RPMI7951 (cell line): Measurements from ENCODE around the gene OR6N1. TPM values are rescaled to one million over a fixed set of nuclear protein-coding genes. Genes with fewer than 3 reads are reported as not detected.

ENCODE experiments used
- DNase-seq: peaks from one replicate; pipeline ENCODE4 v3.0.0-alpha.2; 2012; ENCODE audit warnings: low read depth
- total RNA-seq: library from RNA; depleted of rRNA; stranded (reverse); fragments of >200 nt; shearing (Covaris generic); gene quantifications from 2 replicates; pipeline ENCODE4 v1.2.3, GENCODE V29; 2014; rRNA removed

Gene OR6N1
- not detected in 2 replicates for total RNA-seq

DNA sequence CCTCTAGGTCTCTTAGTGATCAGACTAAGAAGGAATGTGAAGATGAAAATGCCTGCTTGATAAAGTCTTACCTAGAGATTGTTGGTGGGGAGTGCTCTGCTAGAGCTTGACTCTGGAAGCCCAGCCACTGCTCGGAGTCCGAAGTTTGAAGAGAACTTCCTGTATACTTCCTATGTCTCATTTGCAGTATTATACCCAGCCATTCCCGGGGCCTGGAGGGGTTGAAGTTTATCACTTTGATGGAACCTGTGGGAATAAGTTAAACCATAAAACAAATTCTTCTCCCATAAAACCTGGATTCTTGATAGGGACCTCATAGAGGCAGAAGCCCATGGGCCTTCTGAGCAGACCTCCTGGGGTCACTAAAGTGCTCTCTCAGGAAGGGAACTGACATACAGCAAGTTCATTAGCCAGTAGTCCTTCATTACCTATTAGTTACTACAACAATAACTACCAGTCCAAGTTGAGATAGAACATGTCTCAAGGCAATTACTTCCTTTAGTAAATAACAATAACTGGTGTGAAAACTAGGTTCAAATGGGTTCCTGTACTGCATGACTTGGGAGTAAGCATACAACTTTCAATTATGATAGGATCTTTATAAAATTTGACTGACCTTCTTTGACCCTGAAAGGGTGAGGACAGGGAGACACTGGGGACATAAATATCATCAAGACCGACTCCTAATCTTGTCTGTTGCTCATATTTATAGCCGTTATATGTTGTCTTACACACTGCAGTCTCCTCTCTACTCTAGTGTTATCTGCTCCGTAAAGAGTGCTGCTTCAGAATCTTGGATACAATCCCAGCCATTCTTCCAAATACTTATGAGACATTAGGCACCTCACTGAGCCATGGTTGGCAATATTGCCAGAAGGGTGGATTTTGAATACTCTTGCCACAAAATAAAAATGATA, at the start of gene OR6N1:
TSS of gene OR6N1 (minus strand) at position 246 of the 917 bp plus-strand sequence. CDS start 5,513 bp downstream, outside the sequence.
- no peak for DNase-seq

GRCh38 chr1:158821723-158822122, 49.7 kb upstream of the OR6N1 start:
- DNase-seq: no peak

DNA sequence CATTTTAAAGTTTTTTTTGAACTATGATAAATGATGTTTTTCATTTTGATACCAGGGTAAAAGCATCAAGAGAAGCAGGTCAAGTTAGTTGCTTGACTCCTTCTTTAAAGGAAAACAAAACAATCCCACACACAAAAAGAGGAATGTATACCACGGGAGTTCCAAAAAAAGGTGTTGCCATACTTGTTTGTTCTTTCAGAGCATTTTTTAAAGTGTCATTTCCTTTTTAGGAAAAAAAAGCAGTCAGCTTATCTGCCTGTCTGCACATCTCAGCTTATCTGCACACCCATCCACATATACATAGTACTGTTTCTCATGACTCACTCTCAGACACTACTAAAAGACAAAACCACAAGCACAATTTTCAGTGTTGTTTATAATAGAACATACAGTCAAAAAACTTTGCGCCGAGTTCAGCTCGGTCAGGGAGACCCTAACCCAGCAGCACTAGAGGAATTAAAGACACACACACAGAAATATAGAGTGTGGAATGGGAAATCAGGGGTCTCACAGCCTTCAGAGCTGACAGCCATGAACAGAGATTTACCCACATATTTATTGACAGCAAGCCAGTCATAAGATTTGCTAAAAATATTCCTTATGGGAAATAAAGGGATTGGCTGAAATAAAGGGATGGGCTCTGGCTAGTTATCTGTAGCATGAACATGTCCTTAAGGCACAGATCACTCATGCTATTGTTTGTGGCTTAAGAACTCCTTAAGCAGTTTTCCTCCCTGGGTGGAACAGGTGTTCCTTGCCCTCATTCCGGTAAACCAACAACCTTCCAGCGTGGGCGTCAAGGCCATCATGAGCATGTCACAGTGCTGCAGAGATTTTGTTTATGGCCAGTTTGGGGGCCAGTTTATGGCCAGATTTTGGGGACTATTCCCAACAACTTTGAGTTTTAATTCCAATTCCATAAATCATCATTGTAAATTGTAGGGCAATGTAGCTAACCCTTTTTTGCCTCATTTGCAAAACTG, 47.8 kb upstream of the OR6N1 start:
- peak; percentile 1 for DNase-seq

DNA sequence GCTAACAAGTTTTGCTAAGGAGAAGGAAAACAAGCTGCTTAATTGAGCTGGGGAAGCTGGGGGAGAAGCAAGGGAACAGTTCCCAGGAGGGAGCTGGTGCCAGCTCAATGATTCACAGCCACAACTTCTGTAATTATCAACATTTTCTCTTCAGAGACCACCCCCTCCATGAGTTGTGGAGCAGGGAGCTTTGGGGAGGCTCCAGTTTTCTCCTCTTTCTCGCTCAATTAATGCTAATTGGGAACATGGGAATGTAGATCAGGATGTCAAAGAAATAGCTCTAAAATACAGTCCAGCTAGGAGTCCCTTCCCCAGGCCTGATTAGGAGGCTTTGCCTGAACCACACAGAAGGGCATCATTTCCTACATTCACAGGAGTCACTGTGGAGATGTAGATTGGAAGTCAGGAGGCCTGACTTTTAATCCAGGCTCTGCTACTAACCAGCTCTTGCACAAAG, 47.0 kb upstream of the OR6N1 start:
- DNase-seq: no peak

- no peak for DNase-seq
Measured at GRCh38 chr1:158818560-158818959, 46.6 kb upstream of the OR6N1 start.

DNA sequence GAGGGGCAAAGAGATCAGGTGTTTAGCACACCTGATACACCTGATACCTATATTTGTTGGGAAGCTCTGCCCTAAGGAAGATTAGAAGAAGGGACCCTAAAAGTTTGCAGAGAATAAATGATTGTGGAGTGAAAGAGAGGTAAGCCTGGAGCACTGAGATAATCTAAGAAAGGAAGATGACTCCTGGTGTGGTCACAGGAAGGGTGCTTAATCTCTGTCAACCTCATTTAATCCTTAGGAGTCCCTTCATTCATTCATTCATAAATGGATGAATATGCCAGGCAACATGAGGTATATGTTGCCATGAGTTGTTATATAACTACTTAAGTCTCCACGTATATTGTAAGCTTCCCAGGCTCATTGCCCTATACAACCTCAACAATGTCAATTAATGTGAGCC, 43.0 kb upstream of the OR6N1 start:
- no peak for DNase-seq

DNA sequence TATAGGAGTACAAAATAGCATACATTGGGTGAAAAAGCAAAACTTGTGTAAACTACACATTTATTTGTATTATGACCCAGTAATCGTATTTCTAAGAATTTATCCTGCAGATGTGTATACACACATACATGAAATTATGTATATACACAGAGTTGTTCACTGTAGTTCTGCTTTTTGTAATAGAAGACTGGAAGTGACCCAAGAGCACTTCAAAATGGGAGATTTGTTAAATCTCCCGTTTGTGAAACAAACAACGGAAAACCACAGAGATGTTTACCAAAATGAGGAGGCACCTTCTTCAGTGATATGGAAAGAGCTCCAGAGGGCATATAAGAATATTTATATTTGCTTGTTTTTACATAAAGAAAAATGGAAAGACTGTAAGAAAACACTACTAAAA, 41.2 kb upstream of the OR6N1 start:
- DNase-seq: no peak

GRCh38 chr1:158812336-158812735, 40.3 kb upstream of the OR6N1 start:
- no peak for DNase-seq

- no peak for DNase-seq
Measured at GRCh38 chr1:158810311-158810710, 38.3 kb upstream of the OR6N1 start.

GRCh38 chr1:158809862-158810261, 37.9 kb upstream of the OR6N1 start:
- DNase-seq: no peak

- no peak for DNase-seq
Measured at GRCh38 chr1:158809256-158809655, 37.3 kb upstream of the OR6N1 start.

DNA sequence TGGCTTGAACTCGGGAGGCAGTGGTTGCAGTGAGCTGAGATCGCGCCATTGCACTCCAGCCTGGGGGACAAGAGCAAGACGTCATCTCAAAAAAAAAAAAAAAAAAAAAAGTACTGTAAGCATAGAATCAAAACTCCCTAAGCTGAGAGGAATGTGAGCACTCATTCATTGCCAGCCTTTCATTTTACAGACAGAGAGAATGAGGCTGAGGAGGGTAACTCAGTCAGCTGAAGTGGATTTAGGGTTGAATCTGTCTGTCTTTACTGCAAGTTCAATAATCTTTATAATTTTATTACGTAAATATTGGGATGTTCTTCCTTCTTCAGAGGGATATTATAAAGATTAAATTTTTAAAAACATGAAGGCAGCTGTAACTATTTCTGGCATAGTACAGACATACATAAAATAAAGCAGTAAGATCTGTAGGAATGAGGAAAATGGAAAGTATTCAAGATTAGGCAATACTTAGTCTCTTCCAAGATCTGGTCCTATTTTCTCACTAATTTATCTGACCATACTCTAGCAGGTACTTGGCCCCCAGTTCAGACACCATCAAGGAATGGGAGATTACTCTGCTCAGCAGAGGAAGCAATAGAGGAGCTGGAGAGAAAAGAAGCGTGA, 35.0 kb upstream of the OR6N1 start:
- DNase-seq: no peak

DNA sequence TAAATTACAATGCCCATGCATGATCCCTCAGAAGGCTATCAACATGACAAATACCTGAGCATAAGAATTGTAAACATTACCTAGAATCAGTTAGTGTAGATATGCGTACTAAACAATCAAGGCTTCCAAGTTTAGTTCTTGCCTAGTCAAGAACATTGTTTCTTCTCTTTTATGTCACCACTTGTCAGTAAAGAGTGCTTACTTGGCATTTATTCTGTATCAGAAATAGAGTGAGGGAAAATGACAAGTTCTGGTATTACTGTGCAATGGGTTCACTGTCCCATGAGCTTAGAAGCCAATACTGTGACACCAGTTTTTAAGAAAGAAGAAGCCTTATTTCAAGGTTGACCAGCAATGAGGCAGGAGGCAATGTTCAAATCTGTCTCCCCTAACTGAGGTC, 31.7 kb upstream of the OR6N1 start:
- DNase-seq: no peak

DNA sequence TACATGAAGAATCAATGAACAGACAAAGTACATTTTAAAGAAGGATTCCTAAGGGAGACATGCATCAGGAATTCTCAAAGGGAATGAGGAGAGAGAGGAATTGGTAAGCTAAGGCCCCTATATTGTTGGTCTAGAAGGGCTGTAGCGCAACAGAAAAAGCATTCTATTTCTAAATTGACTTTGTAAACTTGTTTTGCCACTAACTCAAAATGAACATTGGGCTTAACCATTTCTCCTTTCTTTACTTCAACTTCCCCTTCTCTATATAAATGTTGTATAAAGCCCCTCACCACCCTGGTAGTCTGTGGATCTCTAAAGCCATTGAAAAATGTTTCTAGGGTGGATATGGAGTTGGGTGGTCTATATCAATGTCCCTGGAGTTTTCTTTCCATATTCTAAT, 29.4 kb upstream of the OR6N1 start:
- no peak for DNase-seq

DNA sequence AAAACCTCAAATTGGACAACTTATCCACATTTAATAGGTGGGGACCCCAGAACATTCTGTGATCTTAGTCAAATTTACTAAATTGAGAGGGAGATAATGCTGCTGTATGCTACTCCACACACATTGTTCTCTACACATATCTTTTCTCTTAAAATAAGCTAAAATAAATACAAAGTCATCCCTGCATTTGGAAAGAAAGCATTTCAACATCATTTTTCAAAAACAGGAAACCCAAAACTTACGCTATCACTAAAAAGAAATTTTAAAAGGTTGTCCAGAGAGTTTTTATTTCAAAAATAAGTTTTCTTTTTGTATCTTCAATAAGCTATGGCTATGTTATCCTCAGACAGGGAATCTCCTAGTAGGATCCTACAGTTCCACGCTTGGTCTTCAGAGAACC, 28.5 kb upstream of the OR6N1 start:
- no peak for DNase-seq

DNA sequence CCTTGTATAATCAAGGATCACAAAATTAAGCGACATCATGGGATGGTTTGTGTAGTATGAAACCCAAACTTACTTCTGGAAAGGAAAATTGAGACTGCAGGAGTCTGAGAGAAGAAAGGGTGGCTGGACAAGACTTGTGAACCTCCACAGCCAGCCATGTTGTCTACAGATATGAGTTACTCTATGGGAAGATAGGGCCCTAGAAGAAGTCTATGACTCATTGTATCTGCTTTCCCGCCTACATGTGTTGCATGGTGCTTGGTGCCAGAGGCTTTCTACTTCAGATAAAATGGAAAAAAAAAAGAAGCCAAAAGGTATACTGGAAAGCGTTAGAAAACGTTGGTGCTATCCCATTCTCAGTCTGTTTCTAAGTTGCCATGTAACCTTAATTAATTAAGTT, 27.7 kb upstream of the OR6N1 start:
- no peak for DNase-seq

DNA sequence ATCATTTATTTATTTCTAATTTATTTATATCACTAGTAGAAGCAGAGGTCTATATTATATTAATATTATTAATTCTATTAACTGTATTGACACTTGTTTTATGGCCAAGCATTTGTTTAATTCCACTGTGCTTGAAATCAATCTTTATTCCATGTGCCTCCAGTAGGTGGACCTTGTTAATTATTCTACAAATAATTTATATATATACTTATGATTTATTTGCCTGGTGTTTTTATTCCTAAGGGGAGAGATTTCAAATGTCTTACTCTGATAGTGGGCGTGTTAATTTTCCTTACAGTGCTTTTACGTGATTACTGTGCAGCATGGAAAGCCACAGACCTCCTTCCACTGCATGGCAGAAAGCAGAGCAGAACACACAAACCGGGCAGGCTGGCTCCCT, 26.5 kb upstream of the OR6N1 start:
- no peak for DNase-seq

- DNase-seq: no peak
Measured at GRCh38 chr1:158794247-158794646, 22.3 kb upstream of the OR6N1 start.

DNA sequence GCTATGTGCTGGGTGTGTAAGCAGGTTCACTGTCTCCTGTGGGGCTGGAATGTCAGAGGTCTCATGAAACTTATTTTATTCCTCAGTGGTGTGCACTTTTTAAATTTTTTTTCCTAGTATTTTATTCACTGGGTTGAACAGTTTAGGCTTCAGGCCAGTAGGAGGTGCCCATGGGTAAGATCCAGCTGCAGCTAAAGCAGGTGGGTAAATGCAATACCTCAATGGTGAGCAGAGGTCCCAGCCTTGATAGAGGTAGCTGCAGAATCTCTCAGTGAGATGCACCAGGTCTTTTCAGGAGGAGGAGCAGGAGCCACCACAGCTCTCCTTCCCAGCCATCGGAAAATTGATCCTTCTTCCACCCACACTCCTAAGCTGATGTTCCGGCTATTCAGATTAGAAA, 21.6 kb upstream of the OR6N1 start:
- no peak for DNase-seq

DNA sequence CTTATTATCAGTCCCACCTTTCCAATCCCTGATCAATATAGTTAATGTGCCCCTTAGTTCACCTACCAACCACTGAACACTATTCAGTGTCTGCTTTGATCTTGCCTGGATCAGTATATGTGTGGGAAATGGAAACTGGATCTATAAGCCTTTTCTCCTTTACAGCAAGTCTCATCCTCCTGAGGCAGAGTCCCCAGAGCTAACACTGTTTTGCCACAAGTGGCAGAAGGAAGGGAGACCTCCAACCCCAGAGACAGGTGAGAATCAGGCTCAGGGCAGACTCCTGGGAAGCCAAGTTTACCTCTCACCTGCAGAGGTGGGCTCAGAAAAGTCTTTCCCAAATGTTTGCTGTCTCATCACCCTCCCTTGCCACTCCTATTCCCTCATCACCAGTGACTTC, 9.1 kb upstream of the OR6N1 start, which contains the start of gene OR6N2:
TSS of gene OR6N2 (minus strand) at position 101 of the 400 bp plus-strand sequence. CDS start 3,569 bp downstream, outside the sequence.
- no peak for DNase-seq

- DNase-seq: no peak
Measured at GRCh38 chr1:158754420-158754819, 17.6 kb downstream of the OR6N1 start, which contains the start of gene OR6K6. Gene OR6K6, plus strand, starts transcription at chr1:158754720. Its CDS starts 168 bp downstream, at chr1:158754888.
